ENCODE results near the gene SERPINE1.
"Not testable (repeated sequence)": the region's sequence is repeated elsewhere in the genome, so short reads cannot be mapped to it uniquely, and the experiment has no call there.

Gene SERPINE1

GRCh38 chr7:101126651-101127459 lies at the start of gene SERPINE1:
Gene SERPINE1, plus strand, starts transcription at chr7:101127104. Its CDS starts 1,290 bp downstream, at chr7:101128394.
- peak; percentile 93 for DNase-seq

- peak; percentile 89 for DNase-seq
These were observed 49.4 kb upstream of the SERPINE1 start for GRCh38 chr7:101077303-101078086.

DNA sequence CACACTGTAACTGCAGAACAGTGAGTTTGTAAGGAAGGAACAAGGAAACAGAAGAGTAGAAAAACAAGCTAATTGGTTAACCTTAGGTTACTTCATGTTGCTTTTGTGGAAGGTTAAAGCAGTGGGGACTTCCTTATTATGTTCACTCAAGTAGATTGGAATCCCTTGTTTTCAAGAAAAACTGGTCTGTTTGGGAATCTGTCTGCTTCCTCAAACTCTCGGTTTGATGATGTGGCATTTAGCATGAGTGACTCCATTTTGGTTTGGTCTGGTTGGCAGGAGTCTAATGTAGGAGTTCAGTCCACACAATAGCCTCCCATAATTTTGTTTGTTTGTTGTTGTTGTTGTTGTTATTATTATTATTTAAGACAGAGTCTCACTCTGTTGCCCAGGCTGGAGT lies 45.5 kb upstream of the SERPINE1 start:
- DNase-seq: no peak

DNA sequence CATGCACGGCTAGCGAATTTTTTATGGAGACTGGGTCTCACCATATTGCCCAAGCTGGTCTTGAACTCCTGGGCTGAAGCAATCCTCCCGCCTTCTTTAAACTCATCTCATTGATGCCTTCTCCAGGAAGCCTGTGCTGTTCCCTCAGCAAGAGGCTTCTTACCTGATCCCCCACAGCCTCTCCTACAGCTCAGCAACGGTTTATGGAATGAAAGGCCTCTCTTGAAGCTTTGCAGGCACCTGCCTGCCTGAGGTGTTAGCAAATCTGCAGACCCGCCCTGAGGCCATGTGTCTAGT lies 42.1 kb upstream of the SERPINE1 start:
- no peak for DNase-seq

DNA sequence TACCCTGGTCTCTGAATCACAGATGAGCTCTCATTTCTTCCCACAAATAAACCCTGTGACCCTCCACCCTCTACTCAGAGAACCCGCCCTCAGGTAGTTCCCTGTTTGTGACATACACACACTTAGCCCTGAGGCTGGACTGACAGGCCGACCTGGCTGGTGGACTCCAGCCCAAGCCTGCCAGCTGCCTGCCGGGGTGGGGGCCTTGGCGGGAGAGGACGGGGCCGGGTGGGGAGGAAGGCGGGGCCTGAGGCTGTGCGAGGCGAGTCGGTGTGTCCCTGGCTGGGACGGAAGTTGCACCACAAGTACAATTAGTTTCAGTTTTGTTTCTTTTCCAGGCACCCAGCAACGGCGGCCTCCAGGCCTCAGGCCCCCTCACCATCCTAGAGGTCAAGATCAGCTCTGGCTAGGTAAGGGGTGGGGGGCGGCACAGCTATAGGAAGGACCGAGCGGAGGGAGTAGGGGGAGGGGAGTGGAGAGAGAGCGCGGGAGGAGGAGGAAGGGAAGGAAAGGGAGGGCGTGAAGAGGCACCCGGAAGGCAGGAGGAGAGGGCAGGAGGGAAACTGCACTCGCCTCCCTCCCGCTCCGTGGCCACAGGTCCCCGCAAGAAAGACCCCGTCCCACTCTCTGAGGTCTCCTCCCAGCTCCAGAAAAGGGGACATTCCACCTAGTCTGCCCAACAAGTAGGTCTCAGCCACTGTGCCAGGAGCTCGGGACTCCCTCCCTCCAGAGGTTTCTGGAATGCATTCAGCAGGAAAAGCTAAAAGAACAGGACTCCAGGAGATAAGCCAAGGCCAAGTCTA lies 41.5 kb upstream of the SERPINE1 start, which contains the start of gene TRIM56:
TSS of gene TRIM56 (plus strand) at position 320 of the 803 bp plus-strand sequence. CDS start 1,832 bp downstream, outside the sequence.
- peak; percentile 91 for DNase-seq

- DNase-seq: no peak
These were observed 39.4 kb upstream of the SERPINE1 start for GRCh38 chr7:101087334-101088068.

GRCh38 chr7:101088069-101088425 lies 38.9 kb upstream of the SERPINE1 start:
- DNase-seq: no peak

GRCh38 chr7:101088858-101089529 lies 37.9 kb upstream of the SERPINE1 start:
- no peak for DNase-seq

DNA sequence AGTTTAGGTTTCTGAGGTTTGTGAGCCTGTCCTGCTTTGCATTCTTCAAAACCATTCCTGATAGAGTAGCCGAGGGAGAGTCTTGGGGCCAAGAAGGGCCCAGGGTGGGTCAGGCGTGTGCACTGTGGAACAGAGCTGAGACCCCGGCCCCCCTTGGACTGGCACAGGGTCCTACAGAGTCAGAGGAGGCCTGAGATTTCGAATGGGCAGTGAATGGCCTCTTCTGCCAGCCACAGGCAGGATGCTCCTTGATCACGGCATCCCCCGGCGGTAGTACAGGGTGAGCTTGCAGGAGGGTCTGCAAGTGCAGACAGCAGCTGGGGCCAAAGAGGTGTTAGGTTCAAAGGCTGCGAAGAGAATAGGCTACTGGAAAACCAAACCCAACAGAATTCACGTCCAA lies 37.0 kb upstream of the SERPINE1 start:
- no peak for DNase-seq

- DNase-seq: not testable (repeated sequence)
These were observed 34.5 kb upstream of the SERPINE1 start for GRCh38 chr7:101092266-101092905.

GRCh38 chr7:101093906-101094305 lies 33.0 kb upstream of the SERPINE1 start:
- no peak for DNase-seq

DNA sequence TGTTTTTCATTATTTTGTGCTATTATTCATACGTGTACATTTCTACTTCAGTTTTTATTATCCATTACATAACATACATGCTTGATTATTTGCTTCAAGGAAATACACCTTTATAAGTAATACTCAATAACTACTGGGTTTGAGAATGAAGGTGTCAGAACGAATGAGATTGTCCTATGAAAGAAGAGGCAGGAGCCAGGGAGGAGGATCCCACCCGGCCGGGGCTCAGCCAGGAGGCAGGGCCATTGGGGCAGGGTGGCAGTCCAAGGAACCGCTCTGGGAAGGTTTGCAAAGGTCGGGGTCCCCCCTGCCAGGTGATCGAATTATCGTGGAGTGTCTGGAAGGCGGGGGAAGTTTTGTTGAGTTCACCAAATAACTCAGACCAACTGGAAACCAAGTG lies 32.5 kb upstream of the SERPINE1 start:
- no peak for DNase-seq

- DNase-seq: peak; percentile 70
These were observed 32.0 kb upstream of the SERPINE1 start for GRCh38 chr7:101094791-101095375.

GRCh38 chr7:101096331-101096956 lies 30.5 kb upstream of the SERPINE1 start:
- peak; percentile 54 for DNase-seq

GRCh38 chr7:101096957-101097347 lies 30.0 kb upstream of the SERPINE1 start:
- DNase-seq: no peak

- no peak for DNase-seq
These were observed 29.3 kb upstream of the SERPINE1 start for GRCh38 chr7:101097561-101097960.

DNA sequence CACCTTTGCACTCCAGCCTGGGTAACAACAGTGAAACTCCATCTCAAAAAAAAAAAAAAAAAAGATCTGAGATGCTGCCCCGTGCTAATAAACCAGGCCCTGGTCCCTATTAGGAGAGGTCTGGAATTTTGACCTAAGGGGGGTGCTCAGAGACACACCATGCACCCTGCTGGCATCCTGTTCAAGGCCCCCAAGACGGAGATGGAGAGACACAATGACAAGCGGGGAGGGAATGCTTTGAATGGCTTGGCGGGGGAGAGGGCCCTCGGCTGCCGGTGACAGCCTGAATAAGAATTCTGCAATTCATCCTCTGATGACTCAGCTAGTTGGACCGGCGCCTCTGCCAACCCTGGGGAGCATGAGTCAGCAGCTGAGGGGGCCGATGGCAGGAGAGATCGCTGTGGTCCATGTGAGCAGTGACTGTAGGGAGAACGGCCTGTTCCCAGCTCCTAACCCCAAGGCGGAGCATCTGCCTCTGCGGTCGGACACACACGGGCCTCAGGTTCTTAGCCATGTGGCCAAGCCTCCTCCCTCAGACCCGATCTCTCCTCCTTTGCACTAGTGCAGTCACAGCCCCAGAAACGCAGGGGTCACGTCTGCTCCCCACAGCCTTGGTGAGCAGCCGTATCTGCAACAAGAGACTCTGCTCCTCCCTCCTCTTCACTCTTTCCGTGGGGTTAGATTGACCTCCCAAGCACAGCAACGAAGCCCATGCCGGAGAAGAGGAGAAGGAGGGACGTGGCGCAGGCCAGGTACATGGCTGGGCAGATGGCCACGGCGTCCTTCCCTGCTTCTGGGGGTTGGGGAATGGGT lies 26.7 kb upstream of the SERPINE1 start:
- DNase-seq: peak; percentile 98

GRCh38 chr7:101100858-101101847 lies 25.8 kb upstream of the SERPINE1 start:
- no peak for DNase-seq

Measured in hematopoietic multipotent progenitor cell treated with erythropoietin and hydrocortisone succinate and interleukin-3 and kit ligand, for 6 days (in vitro differentiated cells).